ENCODE measurements around the gene SMAP1.

- no peak for TF ChIP-seq EZH2phosphoT487 (IDR thresholded peaks at IDR 0.05; ENCODE audit: insufficient read depth, low read depth)
- TF ChIP-seq EZH2 (IDR thresholded peaks at IDR 0.05; ENCODE audit: insufficient read depth, poor library complexity, severe bottlenecking), result no peak
Measured at GRCh38 chr6:70663881-70664466, 3.7 kb upstream of the SMAP1 start.

All from GM23248 (cell line).